GM19351 (cell line): ENCODE results near the gene AQP1.

Experiments
- ATAC-seq: cut with Tn5 transposase; IDR thresholded peaks from one replicate; pipeline ENCODE4 v1.9.1; 2021; ENCODE audit warnings: mild to moderate bottlenecking, moderate library complexity; ENCODE audit not compliant: unreplicated experiment

The AQP1 gene

DNA sequence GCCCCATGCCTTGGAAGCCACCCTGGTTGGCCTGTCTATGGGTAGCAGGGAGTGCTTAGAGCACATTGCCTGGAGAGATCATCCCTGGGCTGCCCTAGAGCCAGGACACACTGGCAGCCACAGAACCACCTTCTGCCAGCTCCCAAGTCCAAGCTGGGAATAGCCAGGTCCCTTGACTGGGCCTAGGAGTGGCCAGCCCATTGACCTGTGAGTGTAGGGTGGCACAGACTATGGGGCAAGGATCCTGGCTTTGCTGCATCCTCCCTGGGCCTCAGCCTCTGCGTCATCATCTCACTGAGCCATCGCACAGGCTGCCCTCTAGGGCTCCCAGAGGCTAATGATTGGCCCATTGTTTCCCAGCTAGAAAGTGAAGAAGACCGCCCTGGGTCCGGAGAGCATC, 7.0 kb downstream of the AQP1 start:
- ATAC-seq, result no peak

DNA sequence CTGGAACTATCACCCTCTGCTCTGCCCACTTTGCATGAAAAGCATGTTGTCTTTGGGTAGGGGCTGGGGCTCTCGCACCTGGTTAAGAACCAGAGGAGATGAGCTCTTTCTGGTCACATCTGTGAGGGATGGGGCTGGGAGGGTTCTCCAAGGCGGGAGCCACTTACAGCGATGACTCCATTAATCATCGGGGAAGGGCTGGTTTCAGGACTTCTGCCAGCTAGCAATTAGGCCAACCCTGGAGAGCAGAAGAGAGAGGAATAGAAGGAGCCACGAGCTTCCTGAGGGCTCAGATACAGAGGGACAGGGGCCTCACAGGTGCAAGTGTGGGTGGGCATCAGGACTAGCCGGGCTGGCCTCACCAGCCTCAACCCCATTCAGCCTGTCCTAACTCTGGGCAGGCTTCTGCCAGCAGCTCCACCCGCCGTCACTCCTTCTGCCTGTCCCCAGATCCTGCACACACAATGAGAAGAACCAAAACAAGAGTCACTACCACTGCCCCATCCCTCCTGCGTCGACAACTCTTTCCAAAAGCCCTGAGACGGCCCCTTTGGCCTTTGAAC, 8.4 kb downstream of the AQP1 start:
- ATAC-seq, result no peak

DNA sequence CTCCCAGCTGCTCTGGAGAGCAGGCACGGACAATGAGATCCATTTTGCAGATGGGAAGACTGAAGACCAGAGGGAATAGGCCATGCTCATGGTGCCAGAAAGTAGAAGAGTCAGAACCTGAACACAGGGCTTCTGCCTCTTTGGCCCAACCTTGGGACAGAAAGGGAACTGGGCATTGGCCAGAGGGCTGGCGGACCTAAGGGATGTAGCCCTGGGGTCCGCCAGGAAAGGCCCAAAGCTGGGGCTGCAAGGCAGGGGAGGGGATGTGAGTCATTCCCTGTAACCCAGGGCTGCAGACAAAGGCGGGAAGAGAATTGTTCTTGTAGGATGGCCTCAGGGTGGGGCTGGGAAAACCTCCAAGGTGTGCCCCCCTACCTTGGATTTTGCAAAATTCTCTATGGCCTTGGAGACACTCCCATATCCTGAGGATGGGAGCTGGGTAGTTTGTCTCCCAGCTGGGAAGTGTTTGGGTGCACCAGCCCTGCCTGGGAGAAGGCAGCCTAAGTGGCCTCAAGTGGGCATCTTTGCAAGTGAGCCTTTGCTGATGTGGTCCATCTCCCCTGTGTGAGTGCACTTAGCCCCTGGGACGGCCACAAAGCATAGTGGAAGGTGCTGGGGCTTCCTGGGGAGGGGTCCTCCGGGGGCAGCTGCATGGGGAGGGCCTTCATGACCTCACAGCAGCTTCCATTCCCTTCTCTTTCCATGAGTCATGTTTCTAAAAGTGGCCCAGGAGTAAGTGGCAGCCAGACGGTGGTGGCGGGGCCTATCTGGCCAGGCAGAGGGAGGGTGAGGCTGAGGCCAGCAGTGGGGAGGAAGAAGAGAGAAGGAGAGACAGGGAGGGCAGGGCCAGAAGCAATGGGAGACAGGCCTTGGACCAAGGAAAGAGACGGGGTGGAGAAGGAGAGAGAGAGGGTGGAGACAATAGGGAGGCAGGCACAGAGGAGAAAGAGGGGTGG, 9.2 kb downstream of the AQP1 start:
- no peak for ATAC-seq

DNA sequence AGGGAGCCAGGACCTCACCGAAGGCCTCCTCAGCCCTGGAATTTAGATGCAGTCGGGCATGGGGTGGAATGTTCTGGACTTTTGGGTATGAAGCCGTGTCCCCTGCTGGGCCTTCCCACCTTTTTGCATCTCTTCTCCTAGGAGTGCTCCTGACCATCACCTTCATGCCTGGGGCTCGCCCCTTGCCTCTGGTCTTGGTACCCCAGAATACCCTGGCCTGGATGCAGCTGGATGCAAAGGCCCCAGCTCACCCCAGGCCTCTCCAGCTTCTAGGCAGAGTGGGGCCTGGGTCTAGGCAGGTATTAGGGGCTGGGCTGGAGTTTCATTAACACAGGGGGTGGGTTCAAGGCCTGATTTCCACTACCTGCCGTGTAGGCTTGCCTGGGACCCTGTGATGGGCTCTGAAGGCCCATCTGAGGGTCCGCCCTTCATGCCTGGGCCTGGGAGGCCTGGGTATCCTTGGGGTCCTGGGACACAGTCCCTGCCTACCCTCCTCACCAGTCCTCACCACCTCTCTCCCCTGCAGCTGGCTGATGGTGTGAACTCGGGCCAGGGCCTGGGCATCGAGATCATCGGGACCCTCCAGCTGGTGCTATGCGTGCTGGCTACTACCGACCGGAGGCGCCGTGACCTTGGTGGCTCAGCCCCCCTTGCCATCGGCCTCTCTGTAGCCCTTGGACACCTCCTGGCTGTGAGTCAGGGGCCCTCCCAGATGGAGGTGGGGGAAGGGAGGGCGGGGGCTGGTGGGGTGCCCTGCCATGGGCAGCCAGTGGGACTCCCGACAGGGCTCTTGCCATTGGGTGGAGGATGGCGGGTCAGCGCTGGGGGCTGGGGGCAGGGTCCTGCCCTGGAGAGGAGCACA, 10.1 kb downstream of the AQP1 start:
- no peak for ATAC-seq

DNA sequence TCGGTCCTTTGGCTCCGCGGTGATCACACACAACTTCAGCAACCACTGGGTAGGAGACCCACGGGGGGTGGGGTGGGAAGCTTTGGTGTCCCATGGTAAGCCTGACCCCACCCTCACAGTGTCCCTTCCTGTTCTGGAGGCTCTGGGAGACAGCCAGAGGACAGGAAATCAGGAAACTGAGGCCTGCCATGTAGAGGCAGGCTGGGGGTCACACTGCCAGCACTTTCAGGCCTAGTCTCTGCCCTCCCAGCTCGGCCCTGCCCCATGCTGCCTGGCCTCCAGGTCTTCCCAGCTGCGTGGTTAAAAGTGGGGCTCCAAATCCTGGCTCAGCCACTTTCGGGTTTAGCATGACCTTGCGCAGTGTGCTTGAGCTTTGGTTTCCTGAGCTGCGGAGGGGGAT, 10.9 kb downstream of the AQP1 start:
- no peak for ATAC-seq

DNA sequence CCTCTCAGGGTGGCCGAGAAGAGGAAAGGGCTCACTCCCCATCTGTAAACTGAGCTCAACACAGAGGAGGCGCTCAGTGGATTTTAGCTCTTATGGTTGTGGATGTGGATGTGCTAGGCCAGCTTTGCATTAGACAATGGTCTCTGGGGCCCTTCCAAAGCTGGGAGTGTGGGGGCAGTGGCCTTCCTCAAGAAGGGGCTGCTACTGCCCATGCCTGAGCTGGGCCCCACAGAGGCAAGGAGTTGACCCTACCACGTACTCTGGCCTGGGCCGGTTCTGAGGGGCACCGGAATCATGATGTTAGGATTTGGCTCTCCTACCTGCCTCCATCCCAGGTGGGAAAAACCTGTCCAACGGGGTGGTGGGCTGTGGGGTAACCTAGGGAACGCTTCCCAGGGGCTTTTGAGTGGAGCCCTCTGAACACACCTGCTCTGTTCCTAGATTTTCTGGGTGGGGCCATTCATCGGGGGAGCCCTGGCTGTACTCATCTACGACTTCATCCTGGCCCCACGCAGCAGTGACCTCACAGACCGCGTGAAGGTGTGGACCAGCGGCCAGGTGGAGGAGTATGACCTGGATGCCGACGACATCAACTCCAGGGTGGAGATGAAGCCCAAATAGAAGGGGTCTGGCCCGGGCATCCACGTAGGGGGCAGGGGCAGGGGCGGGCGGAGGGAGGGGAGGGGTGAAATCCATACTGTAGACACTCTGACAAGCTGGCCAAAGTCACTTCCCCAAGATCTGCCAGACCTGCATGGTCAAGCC, 11.5 kb downstream of the AQP1 start:
- no peak for ATAC-seq

DNA sequence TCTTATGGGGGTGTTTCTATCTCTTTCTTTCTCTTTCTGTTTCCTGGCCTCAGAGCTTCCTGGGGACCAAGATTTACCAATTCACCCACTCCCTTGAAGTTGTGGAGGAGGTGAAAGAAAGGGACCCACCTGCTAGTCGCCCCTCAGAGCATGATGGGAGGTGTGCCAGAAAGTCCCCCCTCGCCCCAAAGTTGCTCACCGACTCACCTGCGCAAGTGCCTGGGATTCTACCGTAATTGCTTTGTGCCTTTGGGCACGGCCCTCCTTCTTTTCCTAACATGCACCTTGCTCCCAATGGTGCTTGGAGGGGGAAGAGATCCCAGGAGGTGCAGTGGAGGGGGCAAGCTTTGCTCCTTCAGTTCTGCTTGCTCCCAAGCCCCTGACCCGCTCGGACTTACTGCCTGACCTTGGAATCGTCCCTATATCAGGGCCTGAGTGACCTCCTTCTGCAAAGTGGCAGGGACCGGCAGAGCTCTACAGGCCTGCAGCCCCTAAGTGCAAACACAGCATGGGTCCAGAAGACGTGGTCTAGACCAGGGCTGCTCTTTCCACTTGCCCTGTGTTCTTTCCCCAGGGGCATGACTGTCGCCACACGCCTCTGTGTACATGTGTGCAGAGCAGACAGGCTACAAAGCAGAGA, 12.2 kb downstream of the AQP1 start:
- ATAC-seq, result no peak

DNA sequence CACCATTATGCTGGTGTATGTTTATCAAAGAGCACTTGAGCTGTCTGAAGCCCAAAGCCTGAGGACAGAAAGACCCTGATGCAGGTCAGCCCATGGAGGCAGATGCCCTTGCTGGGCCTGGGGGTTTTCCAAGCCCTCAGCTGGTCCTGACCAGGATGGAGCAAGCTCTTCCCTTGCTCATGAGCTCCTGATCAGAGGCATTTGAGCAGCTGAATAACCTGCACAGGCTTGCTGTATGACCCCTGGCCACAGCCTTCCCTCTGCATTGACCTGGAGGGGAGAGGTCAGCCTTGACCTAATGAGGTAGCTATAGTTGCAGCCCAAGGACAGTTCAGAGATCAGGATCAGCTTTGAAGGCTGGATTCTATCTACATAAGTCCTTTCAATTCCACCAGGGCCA, 13.0 kb downstream of the AQP1 start:
- no peak for ATAC-seq

DNA sequence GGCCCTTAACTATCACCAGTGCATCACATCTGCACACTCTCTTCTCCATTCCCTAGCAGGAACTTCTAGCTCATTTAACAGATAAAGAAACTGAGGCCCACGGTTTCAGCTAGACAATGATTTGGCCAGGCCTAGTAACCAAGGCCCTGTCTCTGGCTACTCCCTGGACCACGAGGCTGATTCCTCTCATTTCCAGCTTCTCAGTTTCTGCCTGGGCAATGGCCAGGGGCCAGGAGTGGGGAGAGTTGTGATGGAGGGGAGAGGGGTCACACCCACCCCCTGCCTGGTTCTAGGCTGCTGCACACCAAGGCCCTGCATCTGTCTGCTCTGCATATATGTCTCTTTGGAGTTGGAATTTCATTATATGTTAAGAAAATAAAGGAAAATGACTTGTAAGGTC, 13.5 kb downstream of the AQP1 start:
- ATAC-seq, result no peak

DNA sequence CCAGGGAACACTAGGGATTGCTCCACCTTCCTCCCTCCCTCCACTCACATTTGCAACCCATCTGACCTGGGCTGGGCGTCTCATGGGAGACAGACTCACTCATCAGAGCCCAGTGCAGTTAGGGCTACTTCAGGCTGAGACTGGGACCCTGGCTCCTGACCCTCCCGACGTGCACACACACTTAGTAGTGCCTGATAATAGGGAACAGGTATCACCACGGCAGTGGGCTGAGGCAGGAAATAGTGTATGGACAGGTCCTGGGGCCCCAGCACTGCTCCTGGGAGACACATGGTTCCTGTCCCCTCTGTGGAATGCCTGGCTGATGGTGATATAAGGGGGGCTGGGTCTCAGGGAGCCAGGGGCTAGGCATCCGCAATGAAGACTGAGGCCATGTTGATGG, 14.3 kb downstream of the AQP1 start:
- no peak for ATAC-seq

DNA sequence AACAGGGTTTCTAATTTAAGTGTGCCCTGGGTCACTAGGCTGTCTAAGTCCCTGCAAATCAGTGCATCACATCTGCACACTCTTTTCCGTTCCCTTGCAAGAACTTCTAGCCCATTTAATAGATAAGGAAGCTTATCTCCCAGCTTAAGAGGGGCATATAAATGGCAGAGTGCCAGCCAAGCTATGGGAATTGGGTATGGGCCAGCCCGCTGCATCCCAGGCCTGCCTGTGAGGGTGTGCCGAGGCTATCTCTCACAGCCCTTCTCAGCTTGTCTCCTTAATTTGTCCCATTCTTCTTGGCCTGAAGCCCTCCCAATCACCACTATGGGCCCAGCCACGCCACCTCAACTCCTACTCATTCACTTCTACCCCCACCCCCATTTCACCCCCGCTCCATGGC, 14.7 kb downstream of the AQP1 start:
- no peak for ATAC-seq

DNA sequence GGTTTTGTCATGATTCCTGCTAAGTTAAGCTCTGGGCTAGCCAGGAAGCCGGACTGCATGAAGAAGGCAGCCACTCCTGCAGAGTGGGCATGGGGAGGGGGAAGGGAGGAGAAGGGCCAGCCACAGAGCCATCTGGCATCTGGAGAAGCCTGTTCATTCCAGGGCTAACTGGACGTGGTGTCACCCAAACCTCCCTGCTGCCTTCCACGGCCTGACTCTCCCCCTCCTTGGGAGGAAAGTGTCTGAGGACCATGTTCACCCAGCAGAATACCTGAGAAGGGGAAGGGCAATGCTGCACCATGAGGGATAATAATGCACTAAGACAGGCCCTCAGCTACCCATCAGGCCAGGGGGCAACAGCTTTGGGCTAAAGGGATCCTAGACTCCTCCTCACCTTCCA, 15.4 kb downstream of the AQP1 start:
- ATAC-seq, result no peak

DNA sequence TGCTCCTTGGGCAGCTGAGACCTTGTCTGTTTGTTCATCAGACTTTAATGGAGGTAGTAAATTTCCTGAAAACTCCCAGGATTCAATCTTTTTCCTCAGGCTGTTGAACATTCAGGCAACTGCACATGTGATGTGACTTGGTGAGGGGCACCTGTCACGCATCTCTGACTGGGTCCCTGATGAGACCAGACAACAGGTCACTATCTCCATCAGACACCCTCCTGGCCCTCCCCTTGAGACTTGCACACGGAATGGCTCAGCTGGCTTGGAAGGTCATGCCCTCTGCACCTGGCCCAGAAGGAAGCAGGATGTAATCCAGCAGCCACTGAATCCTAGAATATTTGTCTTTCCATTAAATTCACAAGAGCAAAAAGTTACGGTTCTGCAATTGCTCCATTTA, 15.9 kb downstream of the AQP1 start:
- no peak for ATAC-seq

DNA sequence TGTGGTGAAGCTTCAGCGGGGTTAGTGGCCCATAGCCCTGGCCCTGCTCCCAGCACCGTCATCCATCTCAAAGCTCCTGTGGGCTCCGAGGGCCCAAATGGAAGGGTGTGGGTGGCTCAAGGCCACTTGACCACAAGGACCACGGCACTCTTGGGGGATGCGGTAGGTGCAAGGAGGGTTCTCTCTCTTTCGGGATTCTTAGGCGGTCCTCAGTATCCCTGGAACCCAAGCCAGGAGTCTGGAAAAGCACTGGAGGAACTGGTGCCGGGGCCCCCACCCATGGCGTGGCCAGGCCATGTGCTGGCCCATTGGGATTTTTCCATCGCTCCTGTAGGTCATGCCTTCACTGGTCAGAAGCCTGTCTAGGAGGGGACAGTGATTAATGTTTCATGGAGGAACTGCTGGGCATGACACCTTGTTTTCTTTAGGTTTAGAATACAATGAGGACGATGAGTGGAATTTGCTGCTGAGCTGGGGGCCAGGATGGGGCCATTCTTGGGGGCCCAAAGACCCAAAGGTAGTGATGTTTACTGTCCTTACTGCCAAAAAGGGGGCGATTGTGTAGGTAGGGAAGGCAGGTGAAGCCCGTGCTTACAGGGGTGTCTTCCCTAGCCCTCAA, 16.7 kb downstream of the AQP1 start:
- no peak for ATAC-seq

DNA sequence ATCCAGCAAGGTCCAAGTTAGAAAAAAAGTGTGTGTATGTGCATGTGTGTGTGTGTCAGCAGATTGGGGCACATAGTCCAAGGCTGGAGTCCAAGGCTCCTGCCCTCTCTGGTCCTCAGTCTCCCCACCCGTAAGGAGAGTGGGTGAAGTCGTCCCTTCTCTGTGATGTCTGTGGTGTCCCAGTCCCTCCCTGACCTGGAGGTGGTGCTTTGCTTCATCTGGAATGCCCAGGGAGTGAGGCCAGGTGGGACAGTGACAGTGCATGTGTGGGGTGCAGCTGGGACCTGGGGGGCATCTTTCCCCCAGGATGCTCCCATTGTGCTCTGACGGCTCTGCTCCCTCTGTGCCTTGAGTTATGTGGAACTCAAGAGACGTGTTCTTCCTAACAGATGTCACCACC, 18.0 kb downstream of the AQP1 start:
- ATAC-seq, result no peak

DNA sequence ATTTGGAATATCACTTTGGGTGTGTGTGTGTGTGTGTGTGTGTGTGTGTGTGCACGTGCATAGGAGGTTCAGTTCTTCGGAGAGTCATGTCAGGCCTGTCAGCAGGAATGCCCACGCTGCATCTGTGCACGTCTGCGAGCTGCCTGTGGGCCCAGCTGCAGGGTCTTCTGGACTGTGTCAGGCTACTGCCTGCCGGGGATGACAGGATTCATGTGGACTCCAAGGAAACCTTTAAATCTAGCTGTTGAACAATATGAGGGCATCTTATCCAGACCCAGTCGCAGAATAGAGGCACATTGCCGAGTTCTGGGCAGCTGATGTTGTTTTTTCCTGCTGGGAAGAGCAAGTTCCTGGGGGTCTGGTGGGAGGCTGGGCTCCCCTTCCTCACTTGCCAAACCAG, 19.0 kb downstream of the AQP1 start:
- ATAC-seq, result no peak

DNA sequence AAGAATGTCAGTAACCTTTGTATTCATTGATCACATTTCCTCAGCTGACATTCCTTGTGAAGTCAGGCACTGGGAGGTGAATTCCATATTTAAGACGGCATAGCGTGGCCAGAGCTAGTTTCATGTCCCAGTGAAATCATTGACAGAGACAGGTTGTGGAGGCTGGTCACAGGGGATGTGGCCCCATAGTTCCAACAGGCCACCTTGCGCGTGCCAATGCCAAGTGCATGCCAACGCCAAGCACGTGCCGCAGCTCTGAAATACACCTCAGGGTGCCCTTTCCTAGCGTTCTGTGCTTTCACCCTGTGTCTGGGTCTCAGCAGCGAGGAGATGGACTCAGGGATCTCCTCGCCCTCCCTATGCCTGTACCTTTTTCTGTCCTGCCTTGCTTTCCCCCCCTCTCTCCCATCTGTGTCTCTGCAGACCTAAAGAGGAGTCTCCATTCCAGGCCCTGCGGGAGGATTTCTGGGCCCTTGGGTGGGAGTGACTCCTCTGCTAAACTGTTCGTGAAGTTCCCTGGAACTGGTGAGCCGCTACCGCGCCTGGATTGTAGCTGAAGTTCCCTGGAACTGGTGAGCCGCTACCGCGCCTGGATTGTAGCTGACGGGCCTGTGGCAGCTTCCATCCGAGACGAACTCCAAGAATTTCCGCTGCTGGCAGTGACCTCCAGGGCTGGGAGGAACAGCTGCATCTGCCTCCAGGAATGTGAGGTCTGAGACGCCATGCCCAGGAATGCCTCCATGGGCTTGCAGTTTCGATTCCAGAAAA, 19.7 kb downstream of the AQP1 start:
- ATAC-seq, result no peak

DNA sequence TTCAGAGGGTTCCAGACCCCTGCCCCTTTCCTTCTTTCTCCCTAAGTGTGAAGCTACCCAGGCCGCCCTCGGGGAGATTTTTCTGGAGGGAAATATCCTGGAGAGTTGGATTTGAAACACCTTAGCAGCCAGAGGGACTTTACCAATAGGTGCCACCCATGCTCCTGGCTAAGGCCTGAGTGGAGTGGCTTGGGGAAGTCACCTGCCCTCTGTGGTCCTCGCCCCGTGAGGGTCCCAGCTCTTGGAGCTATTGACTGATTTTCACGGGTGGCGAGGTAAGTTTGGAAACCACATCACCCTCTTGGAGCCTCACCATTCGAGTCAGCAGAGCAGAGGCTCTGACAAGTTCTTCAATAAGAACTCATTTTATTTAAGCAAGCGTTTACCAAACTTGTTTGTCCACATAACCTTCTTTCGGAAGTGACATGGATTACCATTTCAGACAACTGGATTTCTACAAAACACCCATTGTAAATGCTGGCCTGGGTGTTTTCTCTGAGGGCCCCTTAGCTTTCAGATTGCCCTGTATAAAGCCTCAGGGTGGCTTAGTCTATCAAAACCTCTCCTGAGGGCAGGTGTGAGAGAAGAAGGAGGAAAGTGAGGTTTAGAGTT, 20.4 kb downstream of the AQP1 start:
- ATAC-seq, result no peak

DNA sequence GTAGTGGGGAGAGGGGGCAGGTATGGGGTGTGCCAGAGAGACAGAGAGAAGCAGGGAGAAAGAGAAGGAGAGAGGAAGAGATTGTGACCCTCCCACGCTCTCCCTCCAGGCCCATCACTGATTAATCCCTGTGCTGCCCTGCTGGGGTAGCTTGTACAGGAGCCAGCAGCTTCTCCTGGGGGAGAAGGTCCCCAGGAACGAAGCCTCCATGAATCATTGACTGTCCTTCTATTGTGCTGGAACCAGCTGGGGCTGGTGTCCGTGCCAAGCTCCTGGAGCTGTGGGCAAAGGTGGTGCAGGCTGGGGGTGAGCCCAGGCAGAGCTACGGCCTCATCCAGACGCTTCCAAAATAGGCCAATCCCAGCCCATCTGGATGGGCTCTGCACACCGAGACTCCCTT, 20.9 kb downstream of the AQP1 start:
- no peak for ATAC-seq
